ENCODE measurements around the gene MTRFR. TPM values are rescaled to one million over a fixed set of nuclear protein-coding genes. Genes with fewer than 3 reads are reported as not detected.

Gene MTRFR
- polyA plus RNA-seq, 4 donors, result 11.1 to 14.0 (median 12.4) TPM

GRCh38 chr12:123284669-123285068 is 51.4 kb downstream of the MTRFR start:
- Histone ChIP-seq H3K27ac (ENCODE audit: low read depth in 1 of 3, low read length in 2 of 3) (no peak overlapping the region), H3K36me3 (ENCODE audit: control insufficient read depth in 3 of 3, insufficient read depth in 2 of 3, low read depth in 1 of 3, low read length in 3 of 3) (peaks cover 0 to 9% (median under 1%) of the 10 kb centered on the region in 3 donors), H3K9me3 (ENCODE audit: control insufficient read depth in 2 of 2, insufficient read depth in 1 of 2, low read depth in 1 of 2, low read length in 1 of 2) (no peaks in the 10 kb centered on the region), H3K4me3 (ENCODE audit: low read depth in 1 of 3, low read length in 3 of 3) (no peak overlapping the region), H3K4me1 (ENCODE audit: control insufficient read depth in 3 of 3, insufficient read depth in 2 of 3, low read depth in 1 of 3, low read length in 2 of 3) (no peaks in the 10 kb centered on the region), H3K27me3 (ENCODE audit: control insufficient read depth in 3 of 3, insufficient read depth in 3 of 3, low read length in 3 of 3) (no peaks in the 10 kb centered on the region)
- no peak for DNase-seq
- WGBS, 3 donors, result 95 to 99% (median 97%) methylated on average over 4 of the region's 4 CpGs
- no peak for FAIRE-seq

- Histone ChIP-seq H3K36me3 (ENCODE audit: control insufficient read depth in 3 of 3, insufficient read depth in 2 of 3, low read depth in 1 of 3, low read length in 3 of 3) (peaks cover 0 to 17% (median 8%) of the 10 kb centered on the region in 3 donors), H3K27me3 (ENCODE audit: control insufficient read depth in 3 of 3, insufficient read depth in 3 of 3, low read length in 3 of 3) (no peaks in the 10 kb centered on the region), H3K4me3 (ENCODE audit: low read depth in 1 of 3, low read length in 3 of 3) (no peak overlapping the region), H3K9me3 (ENCODE audit: control insufficient read depth in 2 of 2, insufficient read depth in 1 of 2, low read depth in 1 of 2, low read length in 1 of 2) (no peaks in the 10 kb centered on the region), H3K4me1 (ENCODE audit: control insufficient read depth in 3 of 3, insufficient read depth in 2 of 3, low read depth in 1 of 3, low read length in 2 of 3) (no peaks in the 10 kb centered on the region), H3K27ac (ENCODE audit: low read depth in 1 of 3, low read length in 2 of 3) (no peak overlapping the region)
- DNase-seq (no peak), FAIRE-seq (no peak)
- WGBS, 3 donors, result 62 to 76% (median 69%) methylated on average over 9 of the region's 9 CpGs
These were observed 53.6 kb downstream of the MTRFR start for GRCh38 chr12:123286652-123287373.

- Histone ChIP-seq H3K9me3 (ENCODE audit: control insufficient read depth in 2 of 2, insufficient read depth in 1 of 2, low read depth in 1 of 2, low read length in 1 of 2) (no peaks in the 10 kb centered on the region), H3K4me3 (ENCODE audit: low read depth in 1 of 3, low read length in 3 of 3) (no peak overlapping the region), H3K4me1 (ENCODE audit: control insufficient read depth in 3 of 3, insufficient read depth in 2 of 3, low read depth in 1 of 3, low read length in 2 of 3) (no peaks in the 10 kb centered on the region), H3K27ac (ENCODE audit: low read depth in 1 of 3, low read length in 2 of 3) (no peak overlapping the region), H3K36me3 (ENCODE audit: control insufficient read depth in 3 of 3, insufficient read depth in 2 of 3, low read depth in 1 of 3, low read length in 3 of 3) (peaks cover 10 to 30% (median 13%) of the 10 kb centered on the region in 3 donors), H3K27me3 (ENCODE audit: control insufficient read depth in 3 of 3, insufficient read depth in 3 of 3, low read length in 3 of 3) (no peaks in the 10 kb centered on the region)
- FAIRE-seq (no peak), DNase-seq (no peak)
- WGBS, 3 donors, result 94 to 97% (median 96%) methylated on average over 20 of the region's 20 CpGs
These were observed 55.6 kb downstream of the MTRFR start for GRCh38 chr12:123288751-123289346.

- FAIRE-seq (no peak), DNase-seq (no peak)
- peaks cover 12 to 31% (median 13%) of the 10 kb centered on the region in 3 donors for H3K36me3 ChIP-seq (ENCODE audit: control insufficient read depth in 3 of 3, insufficient read depth in 2 of 3, low read depth in 1 of 3, low read length in 3 of 3)
- WGBS, 3 donors, result 94 to 96% (median 94%) methylated on average over 11 of the region's 11 CpGs
- H3K4me3 ChIP-seq (ENCODE audit: low read depth in 1 of 3, low read length in 3 of 3), result no peak overlapping the region
- H3K27me3 ChIP-seq (ENCODE audit: control insufficient read depth in 3 of 3, insufficient read depth in 3 of 3, low read length in 3 of 3), result no peaks in the 10 kb centered on the region
- no peaks in the 10 kb centered on the region for H3K9me3 ChIP-seq (ENCODE audit: control insufficient read depth in 2 of 2, insufficient read depth in 1 of 2, low read depth in 1 of 2, low read length in 1 of 2)
- no peak overlapping the region for H3K27ac ChIP-seq (ENCODE audit: low read depth in 1 of 3, low read length in 2 of 3)
- H3K4me1 ChIP-seq (ENCODE audit: control insufficient read depth in 3 of 3, insufficient read depth in 2 of 3, low read depth in 1 of 3, low read length in 2 of 3), result no peaks in the 10 kb centered on the region
These were observed 56.7 kb downstream of the MTRFR start for GRCh38 chr12:123289911-123290310.

GRCh38 chr12:123293178-123293760 is 60.0 kb downstream of the MTRFR start:
- Histone ChIP-seq H3K4me1 (ENCODE audit: control insufficient read depth in 3 of 3, insufficient read depth in 2 of 3, low read depth in 1 of 3, low read length in 2 of 3) (peaks cover 0 to 3% (median 0%) of the 10 kb centered on the region in 3 donors), H3K4me3 (ENCODE audit: low read depth in 1 of 3, low read length in 3 of 3) (no peak overlapping the region), H3K27me3 (ENCODE audit: control insufficient read depth in 3 of 3, insufficient read depth in 3 of 3, low read length in 3 of 3) (no peaks in the 10 kb centered on the region), H3K27ac (ENCODE audit: low read depth in 1 of 3, low read length in 2 of 3) (no peak overlapping the region), H3K36me3 (ENCODE audit: control insufficient read depth in 3 of 3, insufficient read depth in 2 of 3, low read depth in 1 of 3, low read length in 3 of 3) (peaks cover 14 to 51% (median 20%) of the 10 kb centered on the region in 3 donors), H3K9me3 (ENCODE audit: control insufficient read depth in 2 of 2, insufficient read depth in 1 of 2, low read depth in 1 of 2, low read length in 1 of 2) (no peaks in the 10 kb centered on the region)
- WGBS, 3 donors, result 86 to 94% (median 91%) methylated on average over 9 of the region's 9 CpGs
- FAIRE-seq (no peak), DNase-seq (peak in 1 of 2 donors; percentile 6)

GRCh38 chr12:123305136-123305535 is 71.9 kb downstream of the MTRFR start:
- Histone ChIP-seq H3K27me3 (ENCODE audit: control insufficient read depth in 3 of 3, insufficient read depth in 3 of 3, low read length in 3 of 3) (no peaks in the 10 kb centered on the region), H3K4me3 (ENCODE audit: low read depth in 1 of 3, low read length in 3 of 3) (no peak overlapping the region), H3K27ac (ENCODE audit: low read depth in 1 of 3, low read length in 2 of 3) (peak overlapping the region in 1 of 3 donors; percentile 20), H3K4me1 (ENCODE audit: control insufficient read depth in 3 of 3, insufficient read depth in 2 of 3, low read depth in 1 of 3, low read length in 2 of 3) (no peaks in the 10 kb centered on the region), H3K36me3 (ENCODE audit: control insufficient read depth in 3 of 3, insufficient read depth in 2 of 3, low read depth in 1 of 3, low read length in 3 of 3) (peaks cover 18 to 56% (median 30%) of the 10 kb centered on the region in 3 donors), H3K9me3 (ENCODE audit: control insufficient read depth in 2 of 2, insufficient read depth in 1 of 2, low read depth in 1 of 2, low read length in 1 of 2) (no peaks in the 10 kb centered on the region)
- no peak for FAIRE-seq
- peak in 1 of 2 donors; percentile 59 for DNase-seq
- 73 to 77% (median 77%) methylated on average over 3 of the region's 3 CpGs for WGBS, 3 donors

- FAIRE-seq, result no peak
- no peaks in the 10 kb centered on the region for H3K27me3 ChIP-seq (ENCODE audit: control insufficient read depth in 3 of 3, insufficient read depth in 3 of 3, low read length in 3 of 3)
- H3K4me1 ChIP-seq (ENCODE audit: control insufficient read depth in 3 of 3, insufficient read depth in 2 of 3, low read depth in 1 of 3, low read length in 2 of 3), result no peaks in the 10 kb centered on the region
- no peak overlapping the region for H3K4me3 ChIP-seq (ENCODE audit: low read depth in 1 of 3, low read length in 3 of 3)
- no peak for DNase-seq
- H3K36me3 ChIP-seq (ENCODE audit: control insufficient read depth in 3 of 3, insufficient read depth in 2 of 3, low read depth in 1 of 3, low read length in 3 of 3), result peaks cover 15 to 55% (median 34%) of the 10 kb centered on the region in 3 donors
- H3K27ac ChIP-seq (ENCODE audit: low read depth in 1 of 3, low read length in 2 of 3), result no peak overlapping the region
- WGBS, 3 donors, result 95 to 97% (median 95%) methylated on average over 3 of the region's 3 CpGs
- no peaks in the 10 kb centered on the region for H3K9me3 ChIP-seq (ENCODE audit: control insufficient read depth in 2 of 2, insufficient read depth in 1 of 2, low read depth in 1 of 2, low read length in 1 of 2)
These were observed 73.0 kb downstream of the MTRFR start for GRCh38 chr12:123306200-123306599.
